SIG-M5 (cell line): ENCODE measurements around the gene SHE.
"Not testable (repeated sequence)": the region's sequence is repeated elsewhere in the genome, so short reads cannot be mapped to it uniquely, and the experiment has no call there.

ENCODE experiments used
- DNase-seq: peaks from one replicate; lab custom pipeline; 2025; lab: John Stamatoyannopoulos, UW

Gene SHE

GRCh38 chr1:154502066-154502743, at the start of gene SHE, which contains the start of gene TDRD10:
SHE (minus strand) TSS chr1:154502412; CDS start chr1:154502026, 386 bp downstream.
TDRD10 (plus strand) TSS chr1:154502219; CDS start chr1:154506904, 4,685 bp downstream.
- DNase-seq, result no peak

- DNase-seq, result no peak
Observed at GRCh38 chr1:154551474-154551873, 49.3 kb upstream of the SHE start.

- no peak for DNase-seq
Observed at GRCh38 chr1:154550657-154551056, 48.4 kb upstream of the SHE start.

- DNase-seq, result no peak
Observed at GRCh38 chr1:154550070-154550469, 47.9 kb upstream of the SHE start.

GRCh38 chr1:154549202-154549770, 47.1 kb upstream of the SHE start:
- DNase-seq, result no peak

GRCh38 chr1:154548028-154548427, 45.8 kb upstream of the SHE start:
- no peak for DNase-seq

GRCh38 chr1:154547105-154547732, 45.0 kb upstream of the SHE start:
- no peak for DNase-seq

- DNase-seq, result no peak
Observed at GRCh38 chr1:154546264-154547063, 44.3 kb upstream of the SHE start.

GRCh38 chr1:154541231-154541630, 39.0 kb upstream of the SHE start:
- DNase-seq, result no peak

- no peak for DNase-seq
Observed at GRCh38 chr1:154539486-154540483, 37.6 kb upstream of the SHE start.

GRCh38 chr1:154536570-154536969, 34.4 kb upstream of the SHE start:
- DNase-seq, result no peak

- no peak for DNase-seq
Observed at GRCh38 chr1:154533952-154534844, 32.0 kb upstream of the SHE start.

- not testable (repeated sequence) for DNase-seq
Observed at GRCh38 chr1:154531950-154532349, 29.7 kb upstream of the SHE start.

GRCh38 chr1:154529308-154529707, 27.1 kb upstream of the SHE start:
- DNase-seq, result no peak

GRCh38 chr1:154527192-154527591, 25.0 kb upstream of the SHE start:
- no peak for DNase-seq

- DNase-seq, result no peak
Observed at GRCh38 chr1:154524881-154525280, 22.7 kb upstream of the SHE start.

- no peak for DNase-seq
Observed at GRCh38 chr1:154521695-154522094, 19.5 kb upstream of the SHE start.

GRCh38 chr1:154520333-154520732, 18.1 kb upstream of the SHE start:
- DNase-seq, result no peak

- no peak for DNase-seq
Observed at GRCh38 chr1:154519591-154519991, 17.4 kb upstream of the SHE start.

GRCh38 chr1:154517661-154518060, 15.4 kb upstream of the SHE start:
- no peak for DNase-seq
